Neutrophil (primary cell): ENCODE data around the gene ITGAE.
"Not testable (repeated sequence)": the region's sequence is repeated elsewhere in the genome, so short reads cannot be mapped to it uniquely, and the experiment has no call there.

Source experiments
- H3K27ac ChIP-seq: fragments of 200-600 bp; sonication (generic); 2 replicates; pipeline ENCODE4 v1.5.1; 2016; ENCODE audit warnings: mild to moderate bottlenecking, moderate library complexity
- H3K27me3 ChIP-seq: fragments of 200-600 bp; sonication (generic); 2 replicates; pipeline ENCODE4 v1.6.0; 2016; ENCODE audit warnings: mild to moderate bottlenecking
- H3K36me3 ChIP-seq: fragments of 200-600 bp; sonication (generic); 2 replicates; pipeline ENCODE4 v1.5.1; 2017
- H3K4me1 ChIP-seq, 2 experiments: fragments of 200-600 bp in 1 of 2; sonication (generic) in 1 of 2; 1 replicate in 1 of 2; 2 replicates in 1 of 2; pipeline versions ENCODE4 v1.5.1 to v1.6.1; 2013 to 2016; ENCODE audit warnings: low read depth in 1 of 2, low read length in 1 of 2, mild to moderate bottlenecking in 1 of 2, moderate library complexity in 1 of 2; ENCODE audit not compliant: control insufficient read depth in 1 of 2, insufficient read depth in 1 of 2
- H3K4me3 ChIP-seq, 2 experiments: fragments of 200-600 bp in 1 of 2; sonication (generic) in 1 of 2; 1 replicate in 1 of 2; 2 replicates in 1 of 2; pipeline ENCODE4 v1.5.1; 2013 to 2016; ENCODE audit warnings: low read depth in 1 of 2, low read length in 1 of 2, mild to moderate bottlenecking in 1 of 2, moderate library complexity in 1 of 2
- H3K9me3 ChIP-seq: fragments of 200-600 bp; sonication (generic); 2 replicates; pipeline ENCODE4 v1.5.1; 2016
- CTCF ChIP-seq: fragments of 200-600 bp; sonication (generic); IDR thresholded peaks from 2 replicates; pipeline ENCODE4 v1.5.1; 2016; ENCODE audit warnings: antibody characterized with exemption

Gene ITGAE

GRCh38 chr17:3704931-3705717 is 95.9 kb downstream of the ITGAE start:
- H3K9me3 ChIP-seq = no peaks in the 10 kb centered on the region
- H3K27ac ChIP-seq = no peak overlapping the region
- no peaks in the 10 kb centered on the region for H3K36me3 ChIP-seq
- no peaks in the 10 kb centered on the region for H3K27me3 ChIP-seq
- no peaks in the 10 kb centered on the region for H3K4me1 ChIP-seq
- H3K4me3 ChIP-seq = no peak overlapping the region
- TF ChIP-seq CTCF = no peak

- H3K27ac ChIP-seq, H3K4me1 ChIP-seq, H3K36me3 ChIP-seq, H3K4me3 ChIP-seq, H3K9me3 ChIP-seq: not testable (repeated sequence)
- H3K27me3 ChIP-seq = peaks cover 15% of the 10 kb centered on the region
These were observed 98.9 kb downstream of the ITGAE start for GRCh38 chr17:3702041-3702539.

GRCh38 chr17:3699951-3700350 is 101.0 kb downstream of the ITGAE start:
- Histone ChIP-seq H3K27ac (no peak overlapping the region), H3K36me3 (no peaks in the 10 kb centered on the region), H3K4me3 (no peak overlapping the region), H3K4me1 (peaks cover 14 to 17% of the 10 kb centered on the region in 2 experiments), H3K9me3 (no peaks in the 10 kb centered on the region), H3K27me3 (peaks cover 34% of the 10 kb centered on the region)
- TF ChIP-seq CTCF = no peak

GRCh38 chr17:3698139-3698538 is 102.8 kb downstream of the ITGAE start:
- Histone ChIP-seq H3K36me3 (no peaks in the 10 kb centered on the region), H3K9me3 (no peaks in the 10 kb centered on the region), H3K27ac (no peak overlapping the region), H3K4me1 (peaks cover 14 to 17% of the 10 kb centered on the region in 2 experiments), H3K4me3 (no peak overlapping the region), H3K27me3 (peaks cover 52% of the 10 kb centered on the region)
- TF ChIP-seq CTCF = no peak

- Histone ChIP-seq H3K27ac (no peak overlapping the region), H3K4me3 (no peak overlapping the region), H3K27me3 (peaks cover 62% of the 10 kb centered on the region), H3K4me1 (peaks cover 14 to 17% of the 10 kb centered on the region in 2 experiments), H3K36me3 (no peaks in the 10 kb centered on the region), H3K9me3 (no peaks in the 10 kb centered on the region)
- TF ChIP-seq CTCF = no peak
These were observed 103.9 kb downstream of the ITGAE start for GRCh38 chr17:3697103-3697476.

- H3K36me3 ChIP-seq = no peaks in the 10 kb centered on the region
- peak within 1 kb of the TSS; percentile 61 to 68 for H3K4me3 ChIP-seq
- H3K27ac ChIP-seq = peak within 1 kb of the TSS; percentile 29
- H3K4me1 ChIP-seq = peaks cover 14 to 17% of the 10 kb centered on the region in 2 experiments
- no peaks in the 10 kb centered on the region for H3K9me3 ChIP-seq
- H3K27me3 ChIP-seq = peaks cover 62% of the 10 kb centered on the region
- TF ChIP-seq CTCF = no peak
These were observed 105.1 kb downstream of the ITGAE start, which contains the start of gene P2RX5 for GRCh38 chr17:3695723-3696411. TSS of gene P2RX5 (minus strand) at chr17:3696155. CDS start at chr17:3696005, 150 bp downstream.
